HCT116 (cell line): ENCODE measurements around the gene GYS2.

Source experiments
- ATF3 ChIP-seq: IDR thresholded peaks from 2 replicates; pipeline ENCODE4 v1.6.1; 2012
- CTCF ChIP-seq, 3 experiments: fragments of 200-600 bp in 1 of 3; sonication (generic) in 1 of 3; IDR thresholded peaks in 2 of 3; conservative IDR thresholded peaks in 1 of 3; 2 replicates each; pipeline ENCODE4 v1.5.1; 2012 to 2017; ENCODE audit warnings: low read depth in 2 of 3, low read length in 2 of 3, antibody characterized with exemption in 1 of 3, borderline replicate concordance in 1 of 3, control low read depth in 1 of 3, mild to moderate bottlenecking in 1 of 3, mixed read lengths in 1 of 3, mixed run types in 1 of 3, moderate library complexity in 1 of 3; ENCODE audit not compliant: insufficient read depth in 1 of 3
- FOSL1 ChIP-seq: IDR thresholded peaks from 2 replicates; pipeline ENCODE4 v1.6.1; 2012; ENCODE audit warnings: low read depth
- JUND ChIP-seq: IDR thresholded peaks from 2 replicates; pipeline ENCODE4 v1.6.1; 2012
- POLR2A ChIP-seq: IDR thresholded peaks from 2 replicates; pipeline ENCODE4 v1.7.0; 2011; ENCODE audit warnings: borderline replicate concordance; ENCODE audit not compliant: insufficient read depth, insufficient read length; ENCODE audit errors: extremely low read depth
- TCF7L2 ChIP-seq: IDR thresholded peaks from 2 replicates; pipeline ENCODE4 v1.7.0; 2011; ENCODE audit warnings: borderline replicate concordance, inconsistent platforms; ENCODE audit not compliant: insufficient read depth, insufficient read length; ENCODE audit errors: extremely low read depth

- TF ChIP-seq ATF3, result no peak
- TF ChIP-seq JUND, result no peak
- TF ChIP-seq POLR2A, result no peak
- no peak for TF ChIP-seq CTCF (IDR thresholded peaks at IDR 0.05 in 2 of 3, conservative IDR thresholded peaks at IDR 0.05 in 1 of 3; ENCODE audit: borderline replicate concordance in 1 of 3, insufficient read depth in 1 of 3, low read depth in 2 of 3, low read length in 2 of 3)
- no peak for TF ChIP-seq TCF7L2
- TF ChIP-seq FOSL1, result no peak
Measured at GRCh38 chr12:21547437-21547836, 57.2 kb downstream of the GYS2 start.
